ENCODE results near the gene KIF26A.
A peak's percentile ranks its signal among the peaks of the same experiment; 100 is the strongest.

Gene KIF26A

GRCh38 chr14:104133496-104133895, 4.9 kb upstream of the KIF26A start:
- DNase-seq = no peak

- DNase-seq = peak; percentile 75
Observed at GRCh38 chr14:104134061-104134965, 4.1 kb upstream of the KIF26A start.

GRCh38 chr14:104135121-104135903, 3.1 kb upstream of the KIF26A start:
- peak; percentile 82 for DNase-seq

GRCh38 chr14:104135904-104136471, 2.4 kb upstream of the KIF26A start:
- peak; percentile 75 for DNase-seq

- peak; percentile 74 for DNase-seq
Observed at GRCh38 chr14:104136472-104137296, 1.7 kb upstream of the KIF26A start.

DNA sequence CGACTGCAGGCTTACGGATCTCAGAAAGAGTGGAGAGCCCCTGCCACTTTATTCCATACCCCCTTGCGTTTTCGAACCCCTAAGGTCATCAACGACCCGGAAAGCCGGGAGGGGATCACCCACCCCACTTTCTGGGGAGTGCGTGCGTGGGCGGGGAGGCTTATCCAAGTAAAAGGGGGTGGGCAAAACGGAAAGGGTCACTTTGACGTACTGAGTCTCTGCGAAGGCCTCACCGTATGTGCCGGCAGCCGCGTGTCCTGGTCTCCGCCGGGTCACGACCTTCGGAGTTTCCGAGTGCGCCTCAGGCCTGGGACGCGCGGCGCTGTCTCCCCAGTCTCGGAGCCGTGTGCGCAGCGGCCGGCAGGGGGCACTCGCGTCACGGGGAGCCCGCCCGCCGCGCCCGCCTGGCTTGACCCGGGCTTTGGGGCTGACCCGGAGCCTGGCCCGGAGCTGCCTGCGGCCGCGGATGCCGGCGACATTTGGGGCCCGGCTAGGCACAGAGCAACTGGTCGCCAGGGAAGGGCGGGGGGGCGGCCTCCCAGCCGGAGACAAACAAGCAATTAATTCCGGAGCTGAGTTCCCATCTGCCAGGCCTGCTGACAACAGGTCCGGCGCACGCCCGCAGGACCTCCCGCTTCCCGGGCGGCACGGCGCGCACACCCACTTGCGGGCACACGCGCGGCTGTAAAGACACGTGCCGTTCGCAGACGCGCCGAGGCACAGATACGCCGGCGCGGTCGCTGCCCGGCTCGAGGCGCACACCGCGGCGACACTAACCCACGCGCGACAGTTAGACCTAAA, 890 bp upstream of the KIF26A start:
- DNase-seq = peak; percentile 95

DNA sequence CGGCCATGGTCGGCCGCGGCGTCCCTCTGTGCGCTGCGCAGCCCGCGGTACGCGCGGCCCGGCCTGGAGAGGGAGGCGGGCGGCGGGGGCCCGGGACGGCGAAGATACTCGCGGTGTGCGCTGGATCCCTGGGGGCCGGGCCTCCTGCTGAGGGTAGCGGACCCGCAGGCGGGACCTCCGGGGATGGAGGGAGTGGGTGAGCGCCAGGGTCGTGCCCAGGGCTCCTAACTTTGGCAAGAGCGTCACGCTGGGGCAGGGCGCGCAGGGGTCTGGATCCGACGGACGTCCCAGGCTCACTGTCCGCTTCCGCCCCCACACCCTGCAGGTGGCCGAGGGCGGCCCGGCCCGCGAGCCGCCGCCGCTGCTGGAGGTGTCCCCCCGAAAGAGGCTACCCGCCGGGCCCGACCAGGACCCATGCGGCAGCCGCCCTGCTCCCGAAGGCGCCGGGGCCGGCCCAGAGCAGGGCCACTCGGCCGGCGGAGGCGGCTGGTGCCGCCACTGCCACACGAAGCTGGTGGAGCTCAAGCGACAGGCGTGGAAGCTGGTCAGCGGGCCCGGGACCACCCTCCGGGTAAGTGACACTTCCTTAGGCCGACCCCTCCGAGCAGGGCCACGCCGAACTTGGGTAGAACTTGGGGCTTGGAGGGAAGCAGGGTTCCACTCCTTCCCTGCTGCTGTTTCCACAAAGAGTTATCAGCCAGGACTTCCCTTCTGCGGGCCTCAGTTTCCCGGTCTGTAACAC, 502 bp downstream of the KIF26A start:
- peak; percentile 53 for DNase-seq

GRCh38 chr14:104139460-104140212, 1.2 kb downstream of the KIF26A start:
- DNase-seq = peak; percentile 39

- no peak for DNase-seq
Observed at GRCh38 chr14:104140213-104140462, 1.8 kb downstream of the KIF26A start.

- peak; percentile 4 for DNase-seq
Observed at GRCh38 chr14:104140463-104141331, 2.3 kb downstream of the KIF26A start.

GRCh38 chr14:104141621-104142091, 3.3 kb downstream of the KIF26A start:
- peak; percentile 7 for DNase-seq

DNA sequence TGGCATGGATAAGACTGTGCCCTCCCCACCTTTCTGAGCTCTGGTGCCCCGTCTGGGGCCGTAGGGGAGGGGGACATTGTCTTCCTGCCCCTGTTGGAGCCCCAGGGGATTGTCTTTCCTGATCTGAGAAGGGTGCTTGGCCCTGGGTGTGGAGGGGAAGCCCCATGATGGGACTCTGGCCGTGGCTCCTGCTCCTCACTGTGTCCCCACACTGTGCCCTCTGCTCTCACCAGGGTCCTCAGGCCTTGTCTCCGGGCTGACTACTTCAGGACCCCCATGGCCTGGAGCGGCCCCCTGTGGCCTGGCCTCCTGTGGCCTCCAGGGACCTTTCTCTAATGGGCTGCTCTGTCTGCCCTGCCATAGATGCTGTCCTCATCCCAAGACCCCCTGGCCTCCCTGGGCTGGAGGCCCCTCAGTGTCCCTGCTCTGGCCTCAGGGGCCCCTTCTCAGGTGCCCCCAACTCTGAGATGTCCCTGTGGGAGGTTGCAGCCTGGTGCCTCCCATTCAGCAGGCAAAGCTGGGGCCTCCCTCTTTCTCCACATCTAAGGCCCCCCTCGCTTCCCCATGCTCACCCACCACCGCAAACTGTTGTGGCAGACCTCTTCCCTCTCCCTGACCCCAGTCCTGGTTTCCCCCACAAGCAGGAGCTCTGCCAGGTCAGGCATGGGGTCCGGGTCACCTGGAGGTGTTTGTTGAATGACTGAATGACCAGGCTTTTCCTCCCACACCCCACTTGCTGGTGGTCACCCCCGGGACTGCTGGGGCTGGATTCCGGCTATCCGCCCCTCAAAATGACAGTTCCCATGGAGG, 4.0 kb downstream of the KIF26A start:
- peak; percentile 1 for DNase-seq

GRCh38 chr14:104142946-104143470, 4.6 kb downstream of the KIF26A start:
- peak; percentile 3 for DNase-seq

DNA sequence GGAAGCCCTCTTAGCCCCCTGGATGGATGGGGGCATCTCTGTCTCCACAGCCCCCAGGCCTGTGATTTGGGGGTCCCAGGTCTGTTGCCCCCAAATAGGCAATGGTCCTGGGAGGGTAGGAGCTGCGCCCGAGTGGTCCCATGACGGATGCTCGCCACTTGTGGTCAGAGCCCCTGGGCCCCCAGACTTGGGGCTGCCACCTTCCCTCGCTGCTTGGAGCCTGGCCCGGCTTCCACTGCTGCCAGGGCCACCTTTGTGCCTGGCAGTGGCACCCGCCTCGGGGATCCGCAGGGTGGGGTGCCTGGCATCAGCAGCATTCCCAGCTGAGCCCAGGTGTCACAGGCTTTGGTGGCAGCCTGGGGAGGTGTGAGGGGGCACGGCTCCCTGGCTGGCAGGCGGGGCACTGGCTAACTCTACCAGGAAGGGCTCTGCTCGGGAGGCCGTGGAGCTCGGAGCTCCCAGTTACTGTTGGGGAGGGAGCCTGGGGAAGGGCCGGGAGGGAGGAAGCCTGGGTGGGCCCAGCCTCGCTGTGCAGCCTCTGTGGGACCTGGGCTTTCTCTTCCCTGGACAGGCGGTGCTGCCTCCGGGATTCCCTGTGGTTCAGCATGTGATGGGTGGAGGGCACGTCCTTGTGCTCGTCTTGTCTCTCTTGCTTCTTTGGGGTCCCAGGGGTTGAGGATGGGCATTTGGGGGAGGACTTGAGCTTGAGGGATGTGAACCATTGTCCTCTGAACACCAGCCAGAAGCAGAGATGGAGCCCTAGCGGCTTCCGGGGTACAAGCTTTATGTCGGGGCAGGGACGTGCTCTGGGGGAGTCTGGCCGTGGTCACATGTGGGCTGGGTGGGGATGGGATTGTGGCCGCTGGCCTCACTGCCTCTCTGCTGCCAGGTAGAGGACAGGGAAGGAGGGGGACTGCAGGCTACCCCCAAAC, 5.4 kb downstream of the KIF26A start:
- DNase-seq = peak; percentile 2

- no peak for DNase-seq
Observed at GRCh38 chr14:104144453-104144790, 6.0 kb downstream of the KIF26A start.

- DNase-seq = peak; percentile 26
Observed at GRCh38 chr14:104144911-104145825, 6.8 kb downstream of the KIF26A start.
